Prostate gland (tissue), 1 donor: Measurements from ENCODE around the gene IRX2.

ENCODE experiments used
- POLR2A ChIP-seq: fragments of 450-650 bp; IDR thresholded peaks from one replicate; pipeline ENCODE4 v1.6.1; 2016; ENCODE audit warnings: antibody characterized with exemption, mild to moderate bottlenecking
- POLR2AphosphoS5 ChIP-seq: sonication (generic); formaldehyde crosslinking; IDR thresholded peaks from one replicate; pipeline ENCODE4 v1.6.1; 2017; ENCODE audit warnings: antibody characterized with exemption

DNA sequence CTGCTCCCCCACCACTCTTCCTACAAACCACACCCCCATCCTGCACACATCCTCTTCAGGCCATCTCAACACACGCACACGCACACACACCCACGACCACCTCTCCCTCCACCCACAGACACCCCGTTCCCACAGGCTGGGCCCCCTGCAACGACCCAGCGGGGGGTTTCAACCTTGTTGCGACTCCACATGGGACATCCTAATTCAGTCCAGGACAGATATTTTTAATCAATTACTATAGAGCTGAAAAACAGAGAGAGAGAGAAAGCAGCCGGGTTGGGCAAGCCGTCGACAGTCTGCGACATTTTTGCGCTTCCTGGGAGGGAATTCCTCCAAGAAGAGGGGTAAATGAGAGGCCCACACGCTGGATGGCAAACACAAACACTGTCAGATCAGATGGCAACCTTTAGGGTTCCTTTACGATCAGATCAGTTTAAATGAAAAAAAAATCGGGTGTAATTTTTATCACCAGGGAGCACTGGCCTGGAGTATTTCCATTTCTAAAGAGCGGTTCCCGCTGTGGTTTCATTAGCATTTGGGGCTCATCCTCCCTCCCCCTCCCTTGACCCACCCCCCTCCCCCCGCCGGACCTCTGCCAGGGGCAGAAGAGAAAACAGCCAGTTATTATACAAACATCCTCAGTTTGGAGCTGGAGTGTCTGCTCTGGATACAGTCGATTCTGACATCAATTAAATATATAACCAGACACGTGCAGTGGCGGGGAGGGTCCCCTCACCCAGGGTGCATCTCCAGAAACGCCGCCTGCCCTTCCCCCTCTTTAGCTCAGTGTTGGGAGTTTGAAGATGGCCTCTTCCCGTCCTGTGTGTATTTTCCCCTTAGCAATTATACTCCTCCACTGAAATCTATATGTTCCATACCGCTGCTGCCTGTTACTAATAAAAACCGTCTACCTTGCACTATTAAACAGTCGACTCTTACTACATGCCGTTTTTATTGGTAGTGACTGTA lies 2.3 kb upstream of the IRX2 start:
- TF ChIP-seq POLR2AphosphoS5 (no peak), POLR2A (no peak)
